Vagina (tissue), 2 donors: Measurements from ENCODE around the gene RNH1. TPM values are rescaled to one million over a fixed set of nuclear protein-coding genes. Genes with fewer than 3 reads are reported as not detected.

Experiments used
- DNase-seq, 2 donors: peaks; one replicate each; pipeline ENCODE4 v3.0.0-alpha.2; 2017; ENCODE audit errors: extremely low spot score in 2 of 2
- H3K27ac ChIP-seq: fragments of 200-600 bp; sonication (generic); one replicate; pipeline ENCODE4 v1.5.1; 2019
- H3K27me3 ChIP-seq: fragments of 200-600 bp; sonication (generic); one replicate; pipeline ENCODE4 v1.5.1; 2019
- H3K36me3 ChIP-seq, 2 donors: fragments of 200-600 bp; sonication (generic); one replicate each; pipeline ENCODE4 v1.5.1; 2017 to 2019
- H3K4me1 ChIP-seq: fragments of 200-600 bp; sonication (generic); one replicate; pipeline ENCODE4 v1.5.1; 2019
- H3K4me3 ChIP-seq, 2 donors: fragments of 200-600 bp; sonication (generic); 1 replicate in 1 of 2; 2 replicates in 1 of 2; pipeline ENCODE4 v1.5.1; 2016 to 2019
- H3K9me3 ChIP-seq: fragments of 200-600 bp; sonication (generic); one replicate; pipeline ENCODE4 v1.5.1; 2019
- POLR2A ChIP-seq, 2 donors: fragments of 450-650 bp; IDR thresholded peaks; one replicate each; pipeline ENCODE4 v1.6.1; 2017; ENCODE audit warnings: antibody characterized with exemption in 2 of 2, mild to moderate bottlenecking in 2 of 2, moderate library complexity in 2 of 2
- POLR2AphosphoS5 ChIP-seq, 2 donors: sonication (generic); formaldehyde crosslinking; IDR thresholded peaks; one replicate each; pipeline ENCODE4 v1.9.0; 2017; ENCODE audit warnings: antibody characterized with exemption in 2 of 2, mild to moderate bottlenecking in 2 of 2, low read depth in 1 of 2; ENCODE audit not compliant: insufficient read depth in 1 of 2
- intact Hi-C: fragments of 100-400 bp; cut with DNase I; formaldehyde crosslinking; loops from one replicate; pipeline ENCODE4 v1.15.1; 2023
- total RNA-seq: library from RNA; depleted of rRNA; stranded (reverse); fragments of >200 nt; gene quantifications from one replicate; pipeline ENCODE4 v1.2.3, GENCODE V29; 2016
- TF ChIP-seq, protein P1 (sequence below), 3 experiments: fragments of 450-650 bp in 2 of 3; fragments of 200-600 bp in 1 of 3; sonication (generic) in 1 of 3; IDR thresholded peaks; one replicate each; pipeline ENCODE4 v1.5.1; 2017 to 2019; ENCODE audit warnings: antibody characterized with exemption in 3 of 3, mild to moderate bottlenecking in 2 of 3, moderate library complexity in 2 of 3

RNH1 gene
- total RNA-seq, 1 donor from 2014 or later: 252 TPM

DNA sequence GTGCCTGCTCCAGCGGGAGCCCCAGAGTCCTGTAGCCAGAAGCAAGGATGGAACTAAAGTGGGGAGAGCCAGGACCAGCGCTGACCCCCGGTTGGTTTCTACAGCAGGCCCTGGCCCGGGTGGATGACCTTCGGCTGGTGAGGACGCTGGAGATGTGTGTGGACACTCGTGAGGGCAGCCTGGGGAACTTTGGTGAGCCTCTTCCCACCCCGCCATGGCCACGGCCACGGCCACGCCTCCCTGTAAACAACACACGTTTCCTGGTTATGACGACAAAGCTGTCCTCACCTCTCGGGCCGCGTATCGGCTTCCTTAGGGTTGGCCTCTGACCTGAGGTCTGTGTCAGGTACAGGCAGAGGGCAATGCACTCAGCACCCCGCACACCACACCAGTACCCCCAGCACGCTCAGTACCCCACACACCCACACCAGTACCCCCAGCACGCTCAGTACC is 34.4 kb upstream of the RNH1 start:
- no peaks in the 10 kb centered on the region for H3K9me3 ChIP-seq
- no peaks in the 10 kb centered on the region for H3K27me3 ChIP-seq
- TF ChIP-seq, protein P1, sequence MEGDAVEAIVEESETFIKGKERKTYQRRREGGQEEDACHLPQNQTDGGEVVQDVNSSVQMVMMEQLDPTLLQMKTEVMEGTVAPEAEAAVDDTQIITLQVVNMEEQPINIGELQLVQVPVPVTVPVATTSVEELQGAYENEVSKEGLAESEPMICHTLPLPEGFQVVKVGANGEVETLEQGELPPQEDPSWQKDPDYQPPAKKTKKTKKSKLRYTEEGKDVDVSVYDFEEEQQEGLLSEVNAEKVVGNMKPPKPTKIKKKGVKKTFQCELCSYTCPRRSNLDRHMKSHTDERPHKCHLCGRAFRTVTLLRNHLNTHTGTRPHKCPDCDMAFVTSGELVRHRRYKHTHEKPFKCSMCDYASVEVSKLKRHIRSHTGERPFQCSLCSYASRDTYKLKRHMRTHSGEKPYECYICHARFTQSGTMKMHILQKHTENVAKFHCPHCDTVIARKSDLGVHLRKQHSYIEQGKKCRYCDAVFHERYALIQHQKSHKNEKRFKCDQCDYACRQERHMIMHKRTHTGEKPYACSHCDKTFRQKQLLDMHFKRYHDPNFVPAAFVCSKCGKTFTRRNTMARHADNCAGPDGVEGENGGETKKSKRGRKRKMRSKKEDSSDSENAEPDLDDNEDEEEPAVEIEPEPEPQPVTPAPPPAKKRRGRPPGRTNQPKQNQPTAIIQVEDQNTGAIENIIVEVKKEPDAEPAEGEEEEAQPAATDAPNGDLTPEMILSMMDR (IDR thresholded peaks at IDR 0.05): no peak
- TF ChIP-seq POLR2A (IDR thresholded peaks at IDR 0.05) (no peak), POLR2AphosphoS5 (IDR thresholded peaks at IDR 0.05; ENCODE audit: insufficient read depth in 1 of 2, low read depth in 1 of 2) (no peak)
- intact Hi-C loops: no loop called here
- no peak overlapping the region for H3K4me3 ChIP-seq
- H3K4me1 ChIP-seq: peaks cover 16% of the 10 kb centered on the region
- no peaks in the 10 kb centered on the region for H3K36me3 ChIP-seq
- no peak overlapping the region for H3K27ac ChIP-seq
- no peak for DNase-seq

DNA sequence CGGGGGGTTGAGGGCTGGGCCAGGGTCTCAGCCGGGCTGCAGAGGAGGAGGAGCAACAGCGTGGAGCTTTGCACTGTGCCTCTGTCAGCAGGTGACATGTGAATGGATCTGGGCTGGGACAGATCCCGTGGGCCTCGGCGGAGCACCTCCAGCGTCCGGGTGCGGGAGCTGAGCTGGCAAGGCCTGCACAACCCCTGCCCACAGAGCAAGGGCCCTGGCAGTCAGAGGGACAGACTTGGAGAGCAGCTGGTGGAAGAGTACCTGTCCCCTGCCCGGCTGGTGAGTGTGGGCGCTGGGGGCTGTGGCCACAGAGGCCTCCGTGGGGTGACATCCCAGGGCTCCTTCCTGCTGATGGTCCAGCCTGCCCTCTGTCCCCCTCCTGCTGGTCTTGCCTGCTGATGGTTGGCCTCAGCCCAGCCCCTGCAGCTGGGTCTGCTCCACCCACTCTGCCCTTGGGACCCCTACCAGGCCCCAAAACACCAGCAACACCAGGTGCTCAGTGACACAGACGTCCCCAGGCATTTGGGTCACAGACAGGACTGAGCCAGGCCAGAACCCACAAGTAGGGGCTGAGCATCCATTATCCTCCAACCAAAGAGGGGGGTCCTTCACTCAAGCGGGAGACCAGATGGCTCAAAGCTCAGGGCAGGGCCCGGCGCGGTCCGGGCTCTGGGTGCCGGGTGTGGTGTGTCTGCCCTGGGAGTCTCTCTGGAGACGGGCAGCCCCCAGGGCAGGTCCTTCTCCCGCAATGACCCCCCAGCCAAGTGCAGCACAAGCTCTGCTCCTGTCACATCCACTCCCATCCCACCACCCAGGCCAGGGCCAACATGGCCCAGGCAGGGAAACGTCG is 33.8 kb upstream of the RNH1 start:
- no peak for DNase-seq
- TF ChIP-seq POLR2AphosphoS5 (IDR thresholded peaks at IDR 0.05; ENCODE audit: insufficient read depth in 1 of 2, low read depth in 1 of 2): no peak
- TF ChIP-seq, protein P1 (IDR thresholded peaks at IDR 0.05): no peak
- no peak for TF ChIP-seq POLR2A (IDR thresholded peaks at IDR 0.05)

GRCh38 chr11:539971-540481 is 33.0 kb upstream of the RNH1 start:
- Histone ChIP-seq H3K4me3 (no peak overlapping the region), H3K36me3 (no peaks in the 10 kb centered on the region), H3K27me3 (no peaks in the 10 kb centered on the region), H3K4me1 (peaks cover 23% of the 10 kb centered on the region), H3K9me3 (no peaks in the 10 kb centered on the region), H3K27ac (no peak overlapping the region)
- intact Hi-C loops: no loop called here
- TF ChIP-seq POLR2A (IDR thresholded peaks at IDR 0.05) (no peak), POLR2AphosphoS5 (IDR thresholded peaks at IDR 0.05; ENCODE audit: insufficient read depth in 1 of 2, low read depth in 1 of 2) (no peak)
- TF ChIP-seq, protein P1 (IDR thresholded peaks at IDR 0.05): no peak
- DNase-seq: no peak

More for the DNA sequence above, 33.8 kb upstream of the RNH1 start:
- Histone ChIP-seq H3K36me3 (no peaks in the 10 kb centered on the region), H3K4me3 (no peak overlapping the region), H3K4me1 (peaks cover 22% of the 10 kb centered on the region), H3K27ac (no peak overlapping the region), H3K27me3 (no peaks in the 10 kb centered on the region), H3K9me3 (no peaks in the 10 kb centered on the region)
- intact Hi-C loops: no loop called here

GRCh38 chr11:538431-539051 is 31.5 kb upstream of the RNH1 start:
- Histone ChIP-seq H3K4me1 (peaks cover 35% of the 10 kb centered on the region), H3K27ac (no peak overlapping the region), H3K27me3 (no peaks in the 10 kb centered on the region), H3K9me3 (no peaks in the 10 kb centered on the region), H3K36me3 (peaks cover 0 to 2% of the 10 kb centered on the region in 2 donors), H3K4me3 (no peak overlapping the region)
- no peak for DNase-seq
- intact Hi-C loops: no loop called here
- TF ChIP-seq POLR2AphosphoS5 (IDR thresholded peaks at IDR 0.05; ENCODE audit: insufficient read depth in 1 of 2, low read depth in 1 of 2): no peak
- TF ChIP-seq POLR2A (IDR thresholded peaks at IDR 0.05): no peak
- TF ChIP-seq, protein P1 (IDR thresholded peaks at IDR 0.05): no peak
